SK-N-SH treated with all-trans-retinoic acid at 6 μM for 48 hours (cell line): ENCODE measurements around the gene HS3ST3B1.

ENCODE experiments used
- ATAC-seq: fragments of 200-7000 bp; cut with Tn5 transposase; 3 replicates; pipeline ENCODE4 v1.9.1; 2020; ENCODE audit warnings: mild to moderate bottlenecking, moderate library complexity
- ARNTL ChIP-seq: fragments of 450-650 bp; formaldehyde crosslinking; IDR thresholded peaks from 2 replicates; pipeline ENCODE4 v1.5.0; 2020; ENCODE audit warnings: low read depth, mild to moderate bottlenecking, moderate library complexity, borderline replicate concordance
- BACH2 ChIP-seq: fragments of 250-450 bp; sonication (Bioruptor Pico); IDR thresholded peaks from 2 replicates; pipeline ENCODE4 v1.9.0; 2021; ENCODE audit warnings: mild to moderate bottlenecking, borderline replicate concordance
- CSDC2 ChIP-seq: fragments of 250-450 bp; sonication (Bioruptor Pico); IDR thresholded peaks from 2 replicates; pipeline ENCODE4 v1.5.0; 2020; ENCODE audit warnings: mild to moderate bottlenecking, moderate library complexity
- ESRRG ChIP-seq: fragments of 250-450 bp; sonication (Bioruptor Pico); IDR thresholded peaks from 2 replicates; pipeline ENCODE4 v1.6.1; 2021; ENCODE audit warnings: mild to moderate bottlenecking
- GLIS3 ChIP-seq: fragments of 250-450 bp; sonication (Bioruptor Pico); IDR thresholded peaks from 2 replicates; pipeline ENCODE4 v1.5.0; 2020; ENCODE audit warnings: mild to moderate bottlenecking, moderate library complexity
- ISL1 ChIP-seq: fragments of 250-450 bp; sonication (Bioruptor Pico); IDR thresholded peaks from 2 replicates; pipeline ENCODE4 v2.1.2; 2022; ENCODE audit warnings: mild to moderate bottlenecking, moderate library complexity
- OSR1 ChIP-seq: fragments of 250-450 bp; sonication (Bioruptor Pico); IDR thresholded peaks from 2 replicates; pipeline ENCODE4 v1.8.0; 2022; ENCODE audit warnings: moderate library complexity, mild to moderate bottlenecking, inconsistent platforms
- POU6F1 ChIP-seq: fragments of 250-450 bp; sonication (Bioruptor Pico); IDR thresholded peaks from 2 replicates; pipeline ENCODE4 v1.8.0; 2021; ENCODE audit warnings: low read depth, mild to moderate bottlenecking, moderate library complexity, borderline replicate concordance
- PPARA ChIP-seq: fragments of 250-450 bp; sonication (Bioruptor Pico); IDR thresholded peaks from 2 replicates; pipeline ENCODE4 v1.5.0; 2020; ENCODE audit warnings: mild to moderate bottlenecking, borderline replicate concordance
- RARB ChIP-seq: fragments of 250-450 bp; sonication (Bioruptor Pico); IDR thresholded peaks from 2 replicates; pipeline ENCODE4 v1.8.0; 2021; ENCODE audit warnings: mild to moderate bottlenecking, moderate library complexity
- SNAI2 ChIP-seq: fragments of 250-450 bp; sonication (Bioruptor Pico); IDR thresholded peaks from 2 replicates; pipeline ENCODE4 v1.5.0; 2020; ENCODE audit warnings: mild to moderate bottlenecking, moderate library complexity
- TCF4 ChIP-seq: fragments of 250-450 bp; sonication (Bioruptor Pico); IDR thresholded peaks from 2 replicates; pipeline ENCODE4 v1.8.0; 2021; ENCODE audit warnings: mild to moderate bottlenecking, moderate library complexity, borderline replicate concordance
- TOX ChIP-seq: fragments of 250-450 bp; sonication (Bioruptor Pico); IDR thresholded peaks from 2 replicates; pipeline ENCODE4 v1.8.0; 2021; ENCODE audit warnings: mild to moderate bottlenecking, moderate library complexity, borderline replicate concordance
- TSHZ2 ChIP-seq: fragments of 250-450 bp; sonication (Bioruptor Pico); IDR thresholded peaks from 2 replicates; pipeline ENCODE4 v1.5.0; 2020; ENCODE audit warnings: mild to moderate bottlenecking, moderate library complexity
- ZC3H10 ChIP-seq: fragments of 250-450 bp; sonication (Bioruptor Pico); IDR thresholded peaks from 2 replicates; pipeline ENCODE4 v1.5.1; 2021; ENCODE audit warnings: mild to moderate bottlenecking, moderate library complexity
- ZFP3 ChIP-seq: fragments of 250-450 bp; sonication (Bioruptor Pico); IDR thresholded peaks from 2 replicates; pipeline ENCODE4 v1.5.0; 2020; ENCODE audit warnings: mild to moderate bottlenecking, moderate library complexity
- ZFP30 ChIP-seq: fragments of 450-650 bp; formaldehyde crosslinking; IDR thresholded peaks from 2 replicates; pipeline ENCODE4 v1.5.0; 2022; ENCODE audit warnings: mild to moderate bottlenecking, moderate library complexity
- ZNF565 ChIP-seq: fragments of 450-650 bp; formaldehyde crosslinking; conservative IDR thresholded peaks from 2 replicates; pipeline ENCODE4 v1.5.0; 2020; ENCODE audit warnings: low read depth, mild to moderate bottlenecking, moderate library complexity
- ZNF70 ChIP-seq: fragments of 450-650 bp; formaldehyde crosslinking; IDR thresholded peaks from 2 replicates; pipeline ENCODE4 v1.5.0; 2020; ENCODE audit warnings: mild to moderate bottlenecking, moderate library complexity
- ZNF8 ChIP-seq: fragments of 450-650 bp; formaldehyde crosslinking; IDR thresholded peaks from 2 replicates; pipeline ENCODE4 v1.5.0; 2020; ENCODE audit warnings: mild to moderate bottlenecking, moderate library complexity
- TF ChIP-seq, protein P1 (sequence below): fragments of 250-450 bp; sonication (Bioruptor Pico); IDR thresholded peaks from 2 replicates; pipeline ENCODE4 v1.5.1; 2021; ENCODE audit warnings: mild to moderate bottlenecking, moderate library complexity

Gene HS3ST3B1

GRCh38 chr17:14341866-14342265 lies 41.0 kb downstream of the HS3ST3B1 start:
- TF ChIP-seq, protein P1, sequence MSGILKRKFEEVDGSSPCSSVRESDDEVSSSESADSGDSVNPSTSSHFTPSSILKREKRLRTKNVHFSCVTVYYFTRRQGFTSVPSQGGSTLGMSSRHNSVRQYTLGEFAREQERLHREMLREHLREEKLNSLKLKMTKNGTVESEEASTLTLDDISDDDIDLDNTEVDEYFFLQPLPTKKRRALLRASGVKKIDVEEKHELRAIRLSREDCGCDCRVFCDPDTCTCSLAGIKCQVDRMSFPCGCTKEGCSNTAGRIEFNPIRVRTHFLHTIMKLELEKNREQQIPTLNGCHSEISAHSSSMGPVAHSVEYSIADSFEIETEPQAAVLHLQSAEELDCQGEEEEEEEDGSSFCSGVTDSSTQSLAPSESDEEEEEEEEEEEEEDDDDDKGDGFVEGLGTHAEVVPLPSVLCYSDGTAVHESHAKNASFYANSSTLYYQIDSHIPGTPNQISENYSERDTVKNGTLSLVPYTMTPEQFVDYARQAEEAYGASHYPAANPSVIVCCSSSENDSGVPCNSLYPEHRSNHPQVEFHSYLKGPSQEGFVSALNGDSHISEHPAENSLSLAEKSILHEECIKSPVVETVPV (CRISPR knock-in tag): no peak
- TF ChIP-seq ISL1 (CRISPR knock-in tag): no peak
- no peak for TF ChIP-seq RARB (CRISPR knock-in tag)
- no peak for TF ChIP-seq SNAI2 (CRISPR knock-in tag)
- no peak for TF ChIP-seq ESRRG (CRISPR knock-in tag)
- no peak for TF ChIP-seq POU6F1 (CRISPR knock-in tag)
- TF ChIP-seq ZFP30: no peak
- no peak for TF ChIP-seq ZNF8 (CRISPR knock-in tag)
- no peak for TF ChIP-seq OSR1 (CRISPR knock-in tag)
- TF ChIP-seq GLIS3 (CRISPR knock-in tag): no peak
- TF ChIP-seq BACH2 (CRISPR knock-in tag): no peak
- no peak for TF ChIP-seq TOX (CRISPR knock-in tag)
- no peak for TF ChIP-seq TSHZ2 (CRISPR knock-in tag)
- no peak for TF ChIP-seq PPARA (CRISPR knock-in tag)
- TF ChIP-seq CSDC2 (CRISPR knock-in tag): no peak
- no peak for TF ChIP-seq ZFP3 (CRISPR knock-in tag)
- no peak for TF ChIP-seq ZNF565 (CRISPR knock-in tag)
- no peak for TF ChIP-seq ARNTL (CRISPR knock-in tag)
- no peak for TF ChIP-seq ZNF70
- TF ChIP-seq TCF4 (CRISPR knock-in tag): no peak
- no peak for ATAC-seq

- no peak for ATAC-seq
Observed at GRCh38 chr17:14346801-14347200, 45.9 kb downstream of the HS3ST3B1 start.

DNA sequence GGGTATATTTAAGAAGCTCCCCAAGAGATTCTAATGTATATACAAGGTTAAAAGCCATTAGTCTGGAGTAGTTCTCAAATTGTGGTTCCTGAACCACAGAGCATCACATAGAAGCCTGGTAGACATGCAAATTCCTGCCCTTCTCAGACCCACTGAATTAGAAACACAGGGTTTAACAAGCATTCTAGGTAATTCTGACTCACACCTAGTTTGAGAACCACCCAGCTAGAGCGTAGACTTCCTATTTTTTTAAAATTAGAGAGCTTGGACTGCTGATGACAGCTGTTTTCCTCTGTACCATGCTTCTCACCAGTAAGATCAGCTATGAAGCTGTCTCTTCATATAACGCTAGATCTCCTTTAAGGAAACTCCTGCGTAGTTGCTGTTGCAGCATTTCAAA lies 50.6 kb downstream of the HS3ST3B1 start:
- no peak for ATAC-seq
- TF ChIP-seq SNAI2 (CRISPR knock-in tag) (no peak), CSDC2 (CRISPR knock-in tag) (no peak), TOX (CRISPR knock-in tag) (no peak), TCF4 (CRISPR knock-in tag) (no peak), PPARA (CRISPR knock-in tag) (no peak), TSHZ2 (CRISPR knock-in tag) (no peak), ARNTL (CRISPR knock-in tag) (no peak), ZFP3 (CRISPR knock-in tag) (no peak), ZC3H10 (CRISPR knock-in tag) (no peak)
- TF ChIP-seq, protein P1 (CRISPR knock-in tag): no peak

More at GRCh38 chr17:14346801-14347200, 45.9 kb downstream of the HS3ST3B1 start:
- no peak for TF ChIP-seq ARNTL (CRISPR knock-in tag)
- TF ChIP-seq BACH2 (CRISPR knock-in tag): no peak
- no peak for TF ChIP-seq ZNF70
- TF ChIP-seq PPARA (CRISPR knock-in tag): no peak
- TF ChIP-seq TOX (CRISPR knock-in tag): no peak
- no peak for TF ChIP-seq POU6F1 (CRISPR knock-in tag)
- no peak for TF ChIP-seq ZFP3 (CRISPR knock-in tag)
- no peak for TF ChIP-seq ZNF565 (CRISPR knock-in tag)
- no peak for TF ChIP-seq ZC3H10 (CRISPR knock-in tag)
- no peak for TF ChIP-seq ZNF8 (CRISPR knock-in tag)
- TF ChIP-seq OSR1 (CRISPR knock-in tag): no peak
- TF ChIP-seq CSDC2 (CRISPR knock-in tag): no peak
